ENCODE data around the gene CFAP20DC. TPM values are rescaled to one million over a fixed set of nuclear protein-coding genes. Genes with fewer than 3 reads are reported as not detected.

Gene CFAP20DC
- total RNA-seq, 1 experiment from 2014 or later: 4.5 TPM

GRCh38 chr3:58766587-58767282 is 283.1 kb downstream of the CFAP20DC start:
- H3K79me1 ChIP-seq (ENCODE audit: insufficient read depth, low read depth, low read length, poor library complexity, severe bottlenecking): no peaks in the 10 kb centered on the region

More at GRCh38 chr3:58766587-58767282, 283.1 kb downstream of the CFAP20DC start:
- H3K4ac ChIP-seq (ENCODE audit: low read depth, low read length): no peak overlapping the region
- H2BK5ac ChIP-seq (ENCODE audit: insufficient read length, low read length): no peak overlapping the region
- no peak overlapping the region for H2BK120ac ChIP-seq (ENCODE audit: low read depth, low read length, poor library complexity, severe bottlenecking)
- no peak overlapping the region for H2AK5ac ChIP-seq (ENCODE audit: insufficient read length, low read length)
- TF ChIP-seq CTCF (conservative IDR thresholded peaks at IDR 0.05): no peak
- H3K23ac ChIP-seq (ENCODE audit: insufficient read length, low read depth, low read length): no peak overlapping the region
- Mint-ChIP-seq H3K27me3 (ENCODE audit: low read depth) (peaks cover 2% of the 10 kb centered on the region; the same call in 1 of the 2 replicates), H3K9me3 (peaks cover 26 to 32% of the 10 kb centered on the region in 2 experiments), H3K36me3 (ENCODE audit: insufficient read depth in 1 of 3, low read depth in 3 of 3) (peaks cover 7 to 34% (median 29%) of the 10 kb centered on the region in 3 experiments), H3K4me3 (no peak overlapping the region), H3K27ac (no peak overlapping the region), H3K4me1 (no peaks in the 10 kb centered on the region)
- no peak overlapping the region for H4K5ac ChIP-seq (ENCODE audit: insufficient read length, low read depth, low read length)
- H3K79me2 ChIP-seq (ENCODE audit: insufficient read depth, low read length): no peaks in the 10 kb centered on the region
- H3K27me3 ChIP-seq (ENCODE audit: insufficient read depth, low read length): no peaks in the 10 kb centered on the region; the same call in 1 of the 2 replicates
- H4K20me1 ChIP-seq (ENCODE audit: control insufficient read depth, insufficient read depth, insufficient read length): no peaks in the 10 kb centered on the region
- H2BK15ac ChIP-seq (ENCODE audit: low read depth, low read length): no peak overlapping the region
- no peak overlapping the region for H2AFZ ChIP-seq (ENCODE audit: low read length)
- H3K14ac ChIP-seq (ENCODE audit: insufficient read depth, low read length): no peak overlapping the region
- H3T11ph ChIP-seq (ENCODE audit: low read length): no peak overlapping the region
- H4K8ac ChIP-seq (replicated peaks; ENCODE audit: insufficient read length, low read depth, low read length): no peak overlapping the region
- no peak overlapping the region for H2BK20ac ChIP-seq (ENCODE audit: low read depth, low read length, poor library complexity, severe bottlenecking)
- H3K18ac ChIP-seq (ENCODE audit: insufficient read length, low read depth, low read length): no peak overlapping the region
- no peak for DNase-seq
- no peaks in the 10 kb centered on the region for H3K4me1 ChIP-seq (ENCODE audit: insufficient read depth, low read length)
- no peak overlapping the region for H4K91ac ChIP-seq (ENCODE audit: insufficient read length, low read depth, low read length)
- peaks cover 16% of the 10 kb centered on the region for H3K9me3 ChIP-seq (ENCODE audit: control insufficient read depth, low read depth, low read length)
- H3K27ac ChIP-seq (ENCODE audit: insufficient read length, low read depth, low read length): no peak overlapping the region
- H2BK12ac ChIP-seq (ENCODE audit: insufficient read length, low read depth, low read length): no peak overlapping the region
- H3K4me2 ChIP-seq (ENCODE audit: insufficient read depth, insufficient read length, low read length): no peak overlapping the region
- H3K9ac ChIP-seq (ENCODE audit: extremely low read depth, insufficient read length, low read length): no peak overlapping the region
- WGBS (ENCODE audit: extremely low coverage, insufficient read length, low lambda C conversion rate): no CpG with 5 or more reads among the region's 9 CpGs
- H3K56ac ChIP-seq (ENCODE audit: insufficient read length, low read depth, low read length): no peak overlapping the region
- no peaks in the 10 kb centered on the region for H3K23me2 ChIP-seq (ENCODE audit: insufficient read length, low read depth, low read length, poor library complexity, severe bottlenecking)
